ENCODE data around the gene DENND2A. TPM values are rescaled to one million over a fixed set of nuclear protein-coding genes. Genes with fewer than 3 reads are reported as not detected.

The DENND2A gene
- total RNA-seq, 1 experiment from 2014 or later: 7.3 TPM

DNA sequence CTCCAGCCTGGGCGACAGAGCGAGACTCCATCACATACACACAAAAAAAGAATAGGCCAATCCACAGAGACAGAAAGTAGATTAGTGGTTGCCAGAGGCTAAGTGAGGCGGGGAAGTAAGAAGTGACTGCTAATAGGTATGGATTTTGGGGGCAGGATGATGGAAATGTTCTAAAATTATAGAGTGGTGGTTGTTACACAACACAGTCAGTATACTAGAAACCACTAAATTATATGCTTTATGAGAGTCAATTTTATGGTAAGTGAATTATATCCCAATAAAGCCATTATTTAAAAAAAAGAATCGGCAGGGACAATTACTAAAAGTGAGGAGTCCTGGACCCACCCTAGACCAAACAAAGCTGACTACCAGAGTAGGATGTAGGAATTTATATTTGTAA, 24.3 kb downstream of the DENND2A start:
- WGBS (ENCODE audit: extremely low coverage, insufficient read length, low lambda C conversion rate): no CpG with 5 or more reads among the region's 4 CpGs
- no peak overlapping the region for H3T11ph ChIP-seq (ENCODE audit: low read length)
- H3K9ac ChIP-seq (ENCODE audit: extremely low read depth, insufficient read length, low read length): no peak overlapping the region
- H3K23ac ChIP-seq (ENCODE audit: insufficient read length, low read depth, low read length): no peak overlapping the region
- Mint-ChIP-seq H3K4me3 (no peak overlapping the region), H3K9me3 (no peaks in the 10 kb centered on the region), H3K36me3 (ENCODE audit: insufficient read depth in 1 of 3, low read depth in 3 of 3) (no peaks in the 10 kb centered on the region), H3K27ac (peak overlapping the region in 1 of 3 experiments; percentile 42; a peak in 1 of 7 replicates), H3K4me1 (no peaks in the 10 kb centered on the region), H3K27me3 (ENCODE audit: low read depth) (no peaks in the 10 kb centered on the region)
- H3K27me3 ChIP-seq (ENCODE audit: insufficient read depth, low read length): no peaks in the 10 kb centered on the region
- H2BK15ac ChIP-seq (ENCODE audit: low read depth, low read length): no peak overlapping the region
- no peaks in the 10 kb centered on the region for H3K9me3 ChIP-seq (ENCODE audit: control insufficient read depth, low read depth, low read length)
- H3K56ac ChIP-seq (ENCODE audit: insufficient read length, low read depth, low read length): no peak overlapping the region
- H2BK5ac ChIP-seq (ENCODE audit: insufficient read length, low read length): no peak overlapping the region
- H2AK5ac ChIP-seq (ENCODE audit: insufficient read length, low read length): no peak overlapping the region
- no peaks in the 10 kb centered on the region for H3K79me1 ChIP-seq (ENCODE audit: insufficient read depth, low read depth, low read length, poor library complexity, severe bottlenecking)
- no peak overlapping the region for H4K5ac ChIP-seq (ENCODE audit: insufficient read length, low read depth, low read length)
- H2BK120ac ChIP-seq (ENCODE audit: low read depth, low read length, poor library complexity, severe bottlenecking): no peak overlapping the region
- no peaks in the 10 kb centered on the region for H3K79me2 ChIP-seq (ENCODE audit: insufficient read depth, low read length)
- TF ChIP-seq CTCF (conservative IDR thresholded peaks at IDR 0.05): no peak
- H4K8ac ChIP-seq (replicated peaks; ENCODE audit: insufficient read length, low read depth, low read length): no peak overlapping the region
- H4K20me1 ChIP-seq (ENCODE audit: control insufficient read depth, insufficient read depth, insufficient read length): no peaks in the 10 kb centered on the region
- H3K18ac ChIP-seq (ENCODE audit: insufficient read length, low read depth, low read length): no peak overlapping the region
- no peak overlapping the region for H2BK12ac ChIP-seq (ENCODE audit: insufficient read length, low read depth, low read length)
- H3K27ac ChIP-seq (ENCODE audit: insufficient read length, low read depth, low read length): no peak overlapping the region
- no peak overlapping the region for H4K91ac ChIP-seq (ENCODE audit: insufficient read length, low read depth, low read length)
- no peaks in the 10 kb centered on the region for H3K4me1 ChIP-seq (ENCODE audit: insufficient read depth, low read length)
- H3K23me2 ChIP-seq (ENCODE audit: insufficient read length, low read depth, low read length, poor library complexity, severe bottlenecking): no peaks in the 10 kb centered on the region
- no peak overlapping the region for H2BK20ac ChIP-seq (ENCODE audit: low read depth, low read length, poor library complexity, severe bottlenecking)
- no peak overlapping the region for H2AFZ ChIP-seq (ENCODE audit: low read length)
- no peak overlapping the region for H3K4ac ChIP-seq (ENCODE audit: low read depth, low read length)
- no peak overlapping the region for H3K4me2 ChIP-seq (ENCODE audit: insufficient read depth, insufficient read length, low read length)
- no peak overlapping the region for H3K14ac ChIP-seq (ENCODE audit: insufficient read depth, low read length)
- no peak for DNase-seq
